NT2/D1 (cell line): Measurements from ENCODE around the gene COL21A1.

Source experiments
- DNase-seq: peaks from one replicate; pipeline ENCODE4 v3.0.0-alpha.2; 2011; ENCODE audit warnings: low read depth, low spot score
- H3K27me3 ChIP-seq: 2 replicates; pipeline ENCODE4 v1.6.0; 2011; ENCODE audit warnings: mild to moderate bottlenecking; ENCODE audit not compliant: insufficient read length, insufficient read depth
- H3K36me3 ChIP-seq: 2 replicates; pipeline ENCODE4 v1.6.1; 2011; ENCODE audit warnings: mild to moderate bottlenecking, low read length, mixed read lengths; ENCODE audit not compliant: insufficient read depth, insufficient read length
- H3K4me1 ChIP-seq: 2 replicates; pipeline ENCODE4 v1.5.1; 2011; ENCODE audit not compliant: insufficient read depth, insufficient read length
- H3K4me3 ChIP-seq: 2 replicates; pipeline ENCODE4 v1.5.1; 2011; ENCODE audit warnings: low read depth; ENCODE audit not compliant: insufficient read length
- H3K9ac ChIP-seq: 2 replicates; pipeline ENCODE4 v1.6.0; 2011; ENCODE audit warnings: low read depth; ENCODE audit not compliant: insufficient read length
- H3K9me3 ChIP-seq: 2 replicates; pipeline ENCODE4 v1.5.1; 2011; ENCODE audit warnings: mild to moderate bottlenecking, low read length; ENCODE audit not compliant: insufficient read depth
- SUZ12 ChIP-seq: IDR thresholded peaks from 2 replicates; pipeline ENCODE4 v1.6.1; 2011; ENCODE audit not compliant: insufficient read length, insufficient read depth; ENCODE audit errors: extremely low read depth
- YY1 ChIP-seq: IDR thresholded peaks from 2 replicates; pipeline ENCODE4 v1.6.1; 2011; ENCODE audit not compliant: insufficient read length, insufficient read depth
- ZNF274 ChIP-seq: IDR thresholded peaks from 2 replicates; pipeline ENCODE4 v1.6.1; 2011; ENCODE audit warnings: mild to moderate bottlenecking, low read depth, low read length

The COL21A1 gene

GRCh38 chr6:56145616-56146015, 101.8 kb downstream of the COL21A1 start:
- no peak overlapping the region for H3K9ac ChIP-seq
- no peaks in the 10 kb centered on the region for H3K27me3 ChIP-seq
- H3K36me3 ChIP-seq = no peaks in the 10 kb centered on the region
- no peak overlapping the region for H3K4me3 ChIP-seq
- TF ChIP-seq ZNF274 (no peak), YY1 (no peak), SUZ12 (no peak)
- no peaks in the 10 kb centered on the region for H3K4me1 ChIP-seq
- no peaks in the 10 kb centered on the region for H3K9me3 ChIP-seq
- DNase-seq = no peak

GRCh38 chr6:56144538-56145324, 102.6 kb downstream of the COL21A1 start:
- H3K36me3 ChIP-seq = no peaks in the 10 kb centered on the region
- no peak overlapping the region for H3K9ac ChIP-seq
- no peaks in the 10 kb centered on the region for H3K9me3 ChIP-seq
- no peak for DNase-seq
- no peaks in the 10 kb centered on the region for H3K27me3 ChIP-seq
- no peak overlapping the region for H3K4me3 ChIP-seq
- no peaks in the 10 kb centered on the region for H3K4me1 ChIP-seq
- TF ChIP-seq SUZ12 (no peak), ZNF274 (no peak), YY1 (no peak)

GRCh38 chr6:56143796-56144195, 103.6 kb downstream of the COL21A1 start:
- Histone ChIP-seq H3K9ac (no peak overlapping the region), H3K27me3 (no peaks in the 10 kb centered on the region), H3K4me3 (no peak overlapping the region), H3K36me3 (no peaks in the 10 kb centered on the region), H3K4me1 (no peaks in the 10 kb centered on the region), H3K9me3 (no peaks in the 10 kb centered on the region)
- TF ChIP-seq ZNF274 = no peak
- DNase-seq = no peak

- Histone ChIP-seq H3K4me1 (no peaks in the 10 kb centered on the region), H3K4me3 (no peak overlapping the region), H3K9ac (no peak overlapping the region), H3K36me3 (no peaks in the 10 kb centered on the region), H3K27me3 (no peaks in the 10 kb centered on the region), H3K9me3 (no peaks in the 10 kb centered on the region)
- TF ChIP-seq YY1 (no peak), ZNF274 (no peak), SUZ12 (no peak)
- DNase-seq = no peak
These were observed 107.3 kb downstream of the COL21A1 start for GRCh38 chr6:56140090-56140489.

GRCh38 chr6:56115715-56116114, 131.7 kb downstream of the COL21A1 start:
- Histone ChIP-seq H3K4me3 (no peak overlapping the region), H3K9ac (no peak overlapping the region), H3K36me3 (no peaks in the 10 kb centered on the region), H3K4me1 (no peaks in the 10 kb centered on the region), H3K27me3 (no peaks in the 10 kb centered on the region), H3K9me3 (no peaks in the 10 kb centered on the region)
- DNase-seq = no peak
- TF ChIP-seq ZNF274 (no peak), YY1 (no peak), SUZ12 (no peak)

GRCh38 chr6:56109149-56109548, 138.2 kb downstream of the COL21A1 start:
- DNase-seq = no peak
- TF ChIP-seq SUZ12 = no peak
- TF ChIP-seq YY1 = no peak
- TF ChIP-seq ZNF274 = no peak
- Histone ChIP-seq H3K4me1 (no peaks in the 10 kb centered on the region), H3K9me3 (no peaks in the 10 kb centered on the region), H3K9ac (no peak overlapping the region), H3K36me3 (no peaks in the 10 kb centered on the region), H3K27me3 (no peaks in the 10 kb centered on the region), H3K4me3 (no peak overlapping the region)

- TF ChIP-seq SUZ12 = no peak
- no peak for TF ChIP-seq YY1
- no peak for TF ChIP-seq ZNF274
- Histone ChIP-seq H3K4me3 (no peak overlapping the region), H3K9me3 (no peaks in the 10 kb centered on the region), H3K9ac (no peak overlapping the region), H3K4me1 (no peaks in the 10 kb centered on the region), H3K27me3 (no peaks in the 10 kb centered on the region), H3K36me3 (no peaks in the 10 kb centered on the region)
- no peak for DNase-seq
These were observed 141.1 kb downstream of the COL21A1 start for GRCh38 chr6:56106231-56106630.

- Histone ChIP-seq H3K27me3 (no peaks in the 10 kb centered on the region), H3K9ac (no peak overlapping the region), H3K36me3 (no peaks in the 10 kb centered on the region), H3K4me1 (no peaks in the 10 kb centered on the region), H3K4me3 (no peak overlapping the region), H3K9me3 (no peaks in the 10 kb centered on the region)
- no peak for DNase-seq
- TF ChIP-seq SUZ12 (no peak), YY1 (no peak), ZNF274 (no peak)
These were observed 142.8 kb downstream of the COL21A1 start for GRCh38 chr6:56104591-56104990.
